ENCODE data around the gene OR9Q1. TPM values are rescaled to one million over a fixed set of nuclear protein-coding genes. Genes with fewer than 3 reads are reported as not detected.

Gene OR9Q1, protein sequence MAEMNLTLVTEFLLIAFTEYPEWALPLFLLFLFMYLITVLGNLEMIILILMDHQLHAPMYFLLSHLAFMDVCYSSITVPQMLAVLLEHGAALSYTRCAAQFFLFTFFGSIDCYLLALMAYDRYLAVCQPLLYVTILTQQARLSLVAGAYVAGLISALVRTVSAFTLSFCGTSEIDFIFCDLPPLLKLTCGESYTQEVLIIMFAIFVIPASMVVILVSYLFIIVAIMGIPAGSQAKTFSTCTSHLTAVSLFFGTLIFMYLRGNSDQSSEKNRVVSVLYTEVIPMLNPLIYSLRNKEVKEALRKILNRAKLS
- not detected for total RNA-seq

DNA sequence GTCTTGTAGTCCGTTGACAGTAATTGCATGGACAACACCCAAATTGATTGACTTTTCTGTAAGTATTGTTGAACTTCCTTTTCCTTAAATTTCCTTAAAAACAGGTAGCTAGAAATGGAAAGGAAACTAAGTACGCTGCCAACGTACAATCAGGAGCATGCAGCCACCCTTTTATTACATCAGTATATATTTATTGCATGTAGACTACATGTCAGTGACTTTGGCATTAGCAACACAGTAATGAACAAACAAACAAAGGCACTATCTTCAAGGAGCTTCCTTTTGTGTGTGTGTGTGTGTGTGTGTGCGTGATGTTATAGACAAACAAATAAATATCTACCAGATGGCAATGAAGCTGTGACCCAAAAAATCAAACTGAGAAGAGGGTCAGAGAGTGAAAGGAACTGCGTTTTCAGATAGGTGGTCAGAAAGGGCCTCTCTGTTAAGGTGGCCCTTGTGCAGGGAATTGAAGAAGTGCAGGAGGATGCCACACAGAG lies at the start of gene OR9Q1:
Gene OR9Q1 (plus strand): TSS at position 447 of the 497 bp plus-strand sequence. CDS start 155,564 bp downstream, outside the sequence.

DNA sequence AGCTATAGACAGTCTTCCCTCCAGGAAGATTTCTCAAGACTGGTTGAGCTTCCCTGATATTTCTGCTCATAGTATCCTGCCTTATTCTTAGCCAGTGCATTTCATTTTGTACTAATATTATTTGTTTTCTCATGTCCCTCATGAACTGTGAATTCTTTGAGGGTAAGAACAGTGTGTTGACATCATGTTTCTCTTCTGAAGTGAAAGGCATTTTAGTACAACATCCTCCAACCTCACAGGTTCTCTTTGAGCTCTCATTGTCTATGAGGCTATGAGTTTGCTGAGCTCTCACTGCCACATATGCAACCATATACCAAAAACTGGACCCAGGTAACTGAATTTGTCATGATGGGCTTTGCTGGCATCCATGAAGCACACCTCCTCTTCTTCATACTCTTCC lies 7.0 kb downstream of the OR9Q1 start, which contains the start of gene OR6Q1:
Gene OR6Q1 (plus strand): TSS at position 301 of the 400 bp plus-strand sequence. CDS start 0 bp downstream, at position 301.

DNA sequence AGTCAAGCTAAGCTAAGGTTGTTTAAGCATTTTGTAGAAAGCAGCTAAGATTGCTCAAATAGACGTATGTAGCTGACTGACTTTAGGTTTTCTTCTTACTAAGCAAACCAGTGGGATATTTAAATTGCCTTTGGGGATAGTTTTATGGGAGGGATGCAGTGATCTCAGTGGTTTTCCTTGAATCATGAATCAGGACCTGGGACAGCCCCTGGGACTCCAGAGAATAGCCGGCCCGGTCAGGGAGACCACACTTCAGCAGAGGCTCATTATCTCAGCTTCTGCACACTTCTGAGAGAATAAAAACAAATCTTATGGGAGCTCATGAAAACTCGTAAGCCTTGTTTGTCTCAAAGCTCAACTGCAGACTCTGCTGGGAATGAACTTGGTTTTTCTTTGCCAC lies 101.8 kb downstream of the OR9Q1 start, which contains the start of gene OR9I1:
Gene OR9I1 (minus strand): TSS at position 62 of the 400 bp plus-strand sequence. CDS start 6,086 bp downstream, outside the sequence.

DNA sequence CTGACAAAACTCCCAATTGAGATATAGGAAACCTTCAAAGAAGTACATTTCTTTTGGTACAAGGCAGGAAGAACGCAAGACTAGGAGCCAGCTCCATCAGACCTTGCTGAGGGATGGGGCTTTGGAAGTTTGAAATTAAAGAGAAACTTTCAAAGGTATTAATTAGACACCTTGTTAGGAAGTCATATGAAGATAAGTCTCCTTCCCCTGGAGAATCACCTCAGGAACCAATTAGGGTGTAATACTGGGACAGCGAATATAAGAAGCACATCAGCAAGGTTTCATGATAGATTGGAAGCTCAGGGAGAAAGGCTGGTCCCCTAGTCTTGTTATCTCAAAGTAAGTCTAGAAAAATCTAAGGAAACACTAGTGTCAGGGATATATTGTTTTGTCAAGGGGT lies 165.1 kb downstream of the OR9Q1 start, which contains the start of gene OR9Q2:
Gene OR9Q2 (plus strand): TSS at position 301 of the 400 bp plus-strand sequence. CDS start 1,421 bp downstream, outside the sequence.

DNA sequence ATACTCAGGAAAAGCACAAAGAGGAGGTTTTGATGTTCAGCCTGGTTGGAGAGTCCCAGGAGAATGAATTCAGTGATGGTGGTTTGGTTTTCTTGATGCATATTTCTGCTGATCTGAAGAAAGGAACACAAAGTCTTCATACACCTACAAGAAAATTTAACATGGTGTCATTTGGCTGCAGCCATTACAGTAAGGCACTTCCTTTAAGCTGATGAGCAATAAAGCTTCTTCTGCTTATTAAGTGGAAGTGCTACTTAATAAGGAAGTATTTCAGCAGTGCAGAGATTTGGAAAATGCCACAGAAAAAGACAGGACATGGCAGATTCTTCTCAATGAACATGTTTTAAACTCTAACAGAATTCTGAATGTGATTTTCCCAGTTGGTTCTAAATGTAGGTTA lies 180.4 kb downstream of the OR9Q1 start, which contains the start of gene OR1S2:
Gene OR1S2 (minus strand): TSS at position 101 of the 400 bp plus-strand sequence. CDS start 0 bp downstream, at position 101.

DNA sequence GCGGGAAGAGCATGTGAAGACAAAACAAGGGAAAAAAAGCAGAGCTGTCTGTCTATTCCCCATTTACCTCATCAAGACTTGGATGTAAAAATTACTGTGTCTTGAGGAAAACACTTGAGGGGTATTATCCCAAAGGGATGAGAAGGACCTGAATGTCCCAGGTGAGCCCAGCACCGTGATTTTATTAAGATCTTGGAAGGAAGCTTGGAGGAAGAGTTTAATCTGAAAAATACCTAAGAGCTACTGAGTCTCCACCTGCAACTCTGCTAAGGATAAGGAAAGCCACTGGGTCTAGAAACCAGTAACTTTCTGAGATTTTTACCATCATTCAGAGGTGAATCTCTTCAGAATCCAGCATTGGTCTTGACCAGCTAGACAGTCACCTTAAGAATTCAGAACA lies 188.7 kb downstream of the OR9Q1 start, which contains the start of gene OR1S1:
Gene OR1S1 (plus strand): TSS at position 301 of the 400 bp plus-strand sequence.

Small RNA genes lying within 50 kb of the gene (small RNA-seq; reads per million reads assigned to genes)
- not detected for gene RNU6-899P

Other genes with a start within 250 kb of the OR9Q1 start
- not detected for gene OR6Q1, start 7.1 kb downstream of the OR9Q1 start, total RNA-seq
- gene OR9I1, start 101.6 kb downstream of the OR9Q1 start, total RNA-seq: not detected
- gene OR9Q2, start 165.2 kb downstream of the OR9Q1 start, total RNA-seq: not detected
- not detected for gene OR1S2, start 180.3 kb downstream of the OR9Q1 start, total RNA-seq
- gene OR1S1, start 188.8 kb downstream of the OR9Q1 start, total RNA-seq: not detected
- gene OR10Q1, start 205.0 kb downstream of the OR9Q1 start, total RNA-seq: not detected
- not detected for gene OR10W1, start 244.4 kb downstream of the OR9Q1 start, total RNA-seq

Data from diencephalon (tissue), 1 donor.